Parathyroid adenoma (tissue), 2 donors: ENCODE results near the gene SPRR2B.
"Not testable (repeated sequence)": the region's sequence is repeated elsewhere in the genome, so short reads cannot be mapped to it uniquely, and the experiment has no call there.

Experiments used
- H2AFZ ChIP-seq: fragments of 300-600 bp; sonication (generic); one replicate; pipeline ENCODE4 v1.7.0; 2017; ENCODE audit warnings: antibody characterized with exemption, mild to moderate bottlenecking
- H3K27ac ChIP-seq: fragments of 300-600 bp; sonication (generic); one replicate; pipeline ENCODE4 v1.7.0; 2017
- H3K27me3 ChIP-seq: fragments of 300-600 bp; sonication (generic); one replicate; pipeline ENCODE4 v1.7.0; 2017; ENCODE audit warnings: low read length; ENCODE audit not compliant: control insufficient read depth, insufficient read depth
- H3K36me3 ChIP-seq: fragments of 300-600 bp; sonication (generic); one replicate; pipeline ENCODE4 v1.7.0; 2017; ENCODE audit warnings: low read length; ENCODE audit not compliant: control insufficient read depth, insufficient read depth
- H3K4me1 ChIP-seq: fragments of 300-600 bp; sonication (generic); one replicate; pipeline ENCODE4 v1.7.0; 2017; ENCODE audit warnings: control low read depth
- H3K4me2 ChIP-seq: fragments of 300-600 bp; sonication (generic); one replicate; pipeline ENCODE4 v1.7.0; 2017; ENCODE audit warnings: low read length
- H3K4me3 ChIP-seq: fragments of 300-600 bp; sonication (generic); one replicate; pipeline ENCODE4 v1.7.0; 2017; ENCODE audit warnings: low read depth, low read length
- H3K79me2 ChIP-seq: fragments of 300-600 bp; sonication (generic); one replicate; pipeline ENCODE4 v1.7.0; 2017; ENCODE audit warnings: control low read depth
- H3K9ac ChIP-seq: fragments of 300-600 bp; sonication (generic); one replicate; pipeline ENCODE4 v1.7.0; 2017; ENCODE audit warnings: mild to moderate bottlenecking
- H3K9me3 ChIP-seq: fragments of 300-600 bp; sonication (generic); one replicate; pipeline ENCODE4 v1.7.0; 2017; ENCODE audit warnings: low read length; ENCODE audit not compliant: control insufficient read depth
- TF ChIP-seq, protein P1 (sequence below): fragments of 300-600 bp; sonication (generic); IDR thresholded peaks from one replicate; pipeline ENCODE4 v1.7.0; 2017; ENCODE audit warnings: antibody characterized with exemption, mild to moderate bottlenecking
- donor health status: primary hyperparathyroidism.

Gene SPRR2B

DNA sequence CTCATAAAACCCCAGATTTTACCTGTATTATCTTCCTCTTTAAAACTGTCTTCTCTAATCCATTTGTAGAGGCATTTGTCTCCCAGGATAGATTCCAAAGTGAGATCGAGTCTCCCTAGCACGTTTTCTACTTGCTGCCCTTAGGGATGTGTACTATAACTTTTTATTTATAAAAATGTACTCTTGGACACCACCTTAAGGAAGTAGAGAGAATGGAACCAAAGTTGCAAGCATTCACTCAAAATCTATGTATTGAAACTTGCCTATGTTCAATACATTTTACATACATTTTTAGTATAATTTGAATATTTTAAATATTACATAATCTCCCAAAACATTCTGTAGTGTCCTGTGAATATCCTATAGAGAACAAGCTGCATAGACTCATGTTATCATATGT lies 13.3 kb downstream of the SPRR2B start:
- Histone ChIP-seq H3K27ac (no peak overlapping the region), H3K27me3 (no peaks in the 10 kb centered on the region), H2AFZ (no peak overlapping the region), H3K79me2 (no peaks in the 10 kb centered on the region), H3K9ac (no peak overlapping the region), H3K36me3 (no peaks in the 10 kb centered on the region), H3K4me3 (no peak overlapping the region), H3K9me3 (no peaks in the 10 kb centered on the region), H3K4me2 (no peak overlapping the region), H3K4me1 (no peaks in the 10 kb centered on the region)
- TF ChIP-seq, protein P1, sequence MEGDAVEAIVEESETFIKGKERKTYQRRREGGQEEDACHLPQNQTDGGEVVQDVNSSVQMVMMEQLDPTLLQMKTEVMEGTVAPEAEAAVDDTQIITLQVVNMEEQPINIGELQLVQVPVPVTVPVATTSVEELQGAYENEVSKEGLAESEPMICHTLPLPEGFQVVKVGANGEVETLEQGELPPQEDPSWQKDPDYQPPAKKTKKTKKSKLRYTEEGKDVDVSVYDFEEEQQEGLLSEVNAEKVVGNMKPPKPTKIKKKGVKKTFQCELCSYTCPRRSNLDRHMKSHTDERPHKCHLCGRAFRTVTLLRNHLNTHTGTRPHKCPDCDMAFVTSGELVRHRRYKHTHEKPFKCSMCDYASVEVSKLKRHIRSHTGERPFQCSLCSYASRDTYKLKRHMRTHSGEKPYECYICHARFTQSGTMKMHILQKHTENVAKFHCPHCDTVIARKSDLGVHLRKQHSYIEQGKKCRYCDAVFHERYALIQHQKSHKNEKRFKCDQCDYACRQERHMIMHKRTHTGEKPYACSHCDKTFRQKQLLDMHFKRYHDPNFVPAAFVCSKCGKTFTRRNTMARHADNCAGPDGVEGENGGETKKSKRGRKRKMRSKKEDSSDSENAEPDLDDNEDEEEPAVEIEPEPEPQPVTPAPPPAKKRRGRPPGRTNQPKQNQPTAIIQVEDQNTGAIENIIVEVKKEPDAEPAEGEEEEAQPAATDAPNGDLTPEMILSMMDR = no peak

DNA sequence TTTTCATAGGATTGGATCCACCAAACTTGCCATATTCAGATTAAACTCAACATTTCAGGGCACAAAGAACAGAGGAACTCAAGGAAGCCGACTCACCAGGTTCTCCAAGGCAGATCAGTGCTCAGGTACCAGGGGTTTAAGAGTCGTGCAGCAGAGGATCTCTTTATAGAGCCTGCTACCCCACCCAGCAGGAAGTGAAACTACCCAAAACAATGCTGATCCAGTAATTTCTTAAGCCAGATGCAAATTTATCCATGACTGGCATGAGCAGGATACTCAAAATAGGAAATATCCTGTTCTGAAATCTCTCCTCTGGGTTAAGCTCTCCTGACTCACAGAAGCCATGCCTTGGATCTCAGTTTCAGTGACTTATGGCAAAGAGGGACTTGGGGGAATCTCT lies 14.0 kb downstream of the SPRR2B start, which contains the start of gene SPRR2A:
Gene SPRR2A (minus strand): TSS at position 138 of the 400 bp plus-strand sequence. CDS start 777 bp downstream, outside the sequence.
- no peaks in the 10 kb centered on the region for H3K27me3 ChIP-seq
- no peaks in the 10 kb centered on the region for H3K36me3 ChIP-seq
- no peak within 1 kb of the TSS for H3K4me3 ChIP-seq
- no peaks in the 10 kb centered on the region for H3K4me1 ChIP-seq
- TF ChIP-seq, protein P1 = no peak
- H2AFZ ChIP-seq = no peak within 1 kb of the TSS
- no peak within 1 kb of the TSS for H3K4me2 ChIP-seq
- no peaks in the 10 kb centered on the region for H3K9me3 ChIP-seq
- no peak within 1 kb of the TSS for H3K9ac ChIP-seq
- H3K27ac ChIP-seq = no peak within 1 kb of the TSS
- H3K79me2 ChIP-seq = no peaks in the 10 kb centered on the region

GRCh38 chr1:153056111-153056510 lies 15.3 kb downstream of the SPRR2B start:
- H3K27ac ChIP-seq, H3K4me3 ChIP-seq, H3K4me1 ChIP-seq, H3K79me2 ChIP-seq, H3K9me3 ChIP-seq, H3K27me3 ChIP-seq, H3K36me3 ChIP-seq, H3K9ac ChIP-seq, H3K4me2 ChIP-seq, H2AFZ ChIP-seq: not testable (repeated sequence)

GRCh38 chr1:153049211-153049610 lies 22.2 kb downstream of the SPRR2B start:
- Histone ChIP-seq H3K4me2 (no peak overlapping the region), H3K27ac (no peak overlapping the region), H3K4me3 (no peak overlapping the region), H3K9me3 (no peaks in the 10 kb centered on the region), H3K4me1 (no peaks in the 10 kb centered on the region), H3K79me2 (no peaks in the 10 kb centered on the region), H3K9ac (no peak overlapping the region), H3K27me3 (no peaks in the 10 kb centered on the region), H2AFZ (no peak overlapping the region), H3K36me3 (no peaks in the 10 kb centered on the region)
- TF ChIP-seq, protein P1 = no peak

GRCh38 chr1:153040950-153041631 lies 30.3 kb downstream of the SPRR2B start, which contains the start of gene SPRR2D:
Gene SPRR2D (minus strand): TSS chr1:153041120. CDS start chr1:153040346, 774 bp downstream.
- Histone ChIP-seq H3K4me2 (no peak within 1 kb of the TSS), H3K27me3 (no peaks in the 10 kb centered on the region), H2AFZ (no peak within 1 kb of the TSS), H3K4me3 (no peak within 1 kb of the TSS), H3K27ac (no peak within 1 kb of the TSS), H3K4me1 (no peaks in the 10 kb centered on the region), H3K79me2 (no peaks in the 10 kb centered on the region), H3K9ac (no peak within 1 kb of the TSS), H3K9me3 (no peaks in the 10 kb centered on the region), H3K36me3 (no peaks in the 10 kb centered on the region)
- TF ChIP-seq, protein P1 = no peak
